Measurements from ENCODE around the gene SPRED1. TPM values are rescaled to one million over a fixed set of nuclear protein-coding genes. Genes with fewer than 3 reads are reported as not detected.

Gene SPRED1
- total RNA-seq, 1 donor from 2014 or later = 77.4 TPM

GRCh38 chr15:38285456-38285855 lies 32.8 kb downstream of the SPRED1 start:
- DNase-seq = no peak

DNA sequence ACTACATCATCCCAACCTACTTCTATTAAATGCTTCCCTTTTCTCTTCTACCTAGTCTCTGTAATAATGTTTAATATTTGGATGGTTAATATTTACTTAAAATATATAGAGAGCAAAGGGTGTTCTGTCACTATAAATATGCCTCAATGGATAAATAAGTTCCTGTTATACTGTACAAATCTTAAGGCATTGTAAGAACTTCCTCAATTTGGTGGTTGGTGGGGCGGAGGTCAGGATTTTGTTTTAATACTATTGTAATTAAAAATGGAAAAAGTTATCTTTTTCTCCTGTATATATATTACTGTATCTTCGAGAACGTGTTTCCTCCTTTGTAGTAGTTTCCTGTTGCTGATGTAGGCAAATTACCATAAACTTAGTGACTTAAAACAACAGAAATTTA lies 41.5 kb downstream of the SPRED1 start:
- DNase-seq = no peak

DNA sequence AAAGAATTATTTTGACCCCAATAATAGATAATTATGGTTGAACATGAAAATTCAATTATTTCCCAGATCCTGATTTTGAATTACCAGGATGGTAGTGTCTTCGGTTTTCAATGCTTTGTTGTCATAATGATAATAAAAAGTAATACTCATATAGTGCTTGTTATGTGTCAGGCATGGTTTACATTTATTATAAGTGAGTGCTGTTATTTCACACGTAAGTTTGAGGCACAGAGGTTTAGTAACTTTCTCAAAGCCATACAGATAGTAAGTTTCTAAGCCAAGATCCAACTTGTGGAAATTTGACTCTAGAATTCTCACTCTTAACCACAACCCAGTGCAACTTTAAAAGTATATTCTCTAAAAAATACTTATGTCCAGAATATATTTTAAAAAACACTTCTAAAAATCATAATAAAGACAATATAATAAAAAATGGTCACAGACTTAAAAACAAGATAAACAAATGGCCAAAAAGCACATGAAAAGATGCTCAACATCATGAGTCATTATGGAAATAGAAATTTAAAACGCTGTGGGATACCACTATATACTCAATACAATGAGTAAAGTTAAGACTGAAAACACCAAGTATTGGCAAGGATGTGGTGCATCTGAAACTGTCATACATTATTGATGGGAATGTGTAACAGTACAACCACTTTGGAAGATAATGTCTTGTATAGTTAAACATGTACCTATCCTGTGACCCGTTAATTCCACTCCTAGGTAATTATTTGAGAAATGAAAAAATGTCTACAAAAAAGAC lies 45.2 kb downstream of the SPRED1 start:
- DNase-seq = no peak

DNA sequence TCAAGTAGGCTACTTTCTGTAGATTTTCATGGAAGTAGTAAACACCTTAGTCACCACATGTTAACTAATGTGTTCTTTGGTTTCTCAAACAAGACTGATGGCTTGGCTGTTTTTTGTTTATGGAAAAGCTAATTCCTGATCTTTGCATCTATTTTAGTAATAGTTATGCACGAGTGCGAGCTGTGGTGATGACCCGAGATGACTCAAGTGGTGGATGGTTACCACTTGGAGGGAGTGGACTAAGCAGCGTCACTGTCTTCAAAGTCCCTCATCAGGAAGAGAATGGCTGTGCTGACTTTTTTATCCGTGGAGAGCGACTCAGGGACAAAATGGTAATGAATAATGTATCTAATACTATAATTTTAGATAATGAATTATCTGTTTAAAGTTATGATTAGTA lies 46.6 kb downstream of the SPRED1 start:
- DNase-seq = no peak

DNA sequence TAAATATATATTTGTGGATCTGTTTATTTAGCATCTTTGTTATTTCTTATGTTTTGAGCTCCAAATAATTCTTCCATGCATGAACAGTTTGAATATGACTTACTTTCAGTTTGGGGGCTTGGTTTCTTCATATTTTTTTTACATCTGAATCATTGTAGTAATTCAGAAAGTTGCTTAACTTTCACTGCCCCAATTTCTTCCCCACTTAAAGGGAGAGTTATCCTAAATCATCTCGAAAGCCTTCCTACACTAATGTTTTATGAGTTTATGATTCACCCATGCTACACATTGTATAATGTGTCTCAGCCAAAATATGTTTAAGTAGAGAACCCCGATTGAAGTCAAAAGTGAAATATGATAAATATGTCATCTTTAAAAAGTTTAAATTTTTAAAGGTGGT lies 47.8 kb downstream of the SPRED1 start:
- DNase-seq = no peak

GRCh38 chr15:38304481-38304880 lies 51.8 kb downstream of the SPRED1 start:
- no peak for DNase-seq

DNA sequence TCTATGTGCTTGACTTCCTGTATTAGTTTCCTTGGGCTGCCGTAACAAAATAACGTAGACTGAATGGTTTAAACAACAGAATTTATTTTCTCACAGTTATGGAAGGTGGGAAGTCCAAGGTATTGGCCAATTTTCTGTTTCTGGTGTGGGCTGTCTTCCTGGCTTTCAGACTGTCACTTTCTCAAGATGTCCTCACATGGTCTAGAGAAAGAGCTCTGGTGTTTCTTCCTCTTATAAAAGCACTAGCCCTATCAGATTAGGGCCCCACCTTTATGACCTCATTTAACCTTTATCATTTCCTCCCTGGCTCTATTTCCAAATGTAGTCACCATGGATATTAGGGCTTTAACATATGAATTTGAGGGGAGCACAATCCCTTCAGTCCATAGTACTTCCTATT lies 54.6 kb downstream of the SPRED1 start:
- DNase-seq = no peak

DNA sequence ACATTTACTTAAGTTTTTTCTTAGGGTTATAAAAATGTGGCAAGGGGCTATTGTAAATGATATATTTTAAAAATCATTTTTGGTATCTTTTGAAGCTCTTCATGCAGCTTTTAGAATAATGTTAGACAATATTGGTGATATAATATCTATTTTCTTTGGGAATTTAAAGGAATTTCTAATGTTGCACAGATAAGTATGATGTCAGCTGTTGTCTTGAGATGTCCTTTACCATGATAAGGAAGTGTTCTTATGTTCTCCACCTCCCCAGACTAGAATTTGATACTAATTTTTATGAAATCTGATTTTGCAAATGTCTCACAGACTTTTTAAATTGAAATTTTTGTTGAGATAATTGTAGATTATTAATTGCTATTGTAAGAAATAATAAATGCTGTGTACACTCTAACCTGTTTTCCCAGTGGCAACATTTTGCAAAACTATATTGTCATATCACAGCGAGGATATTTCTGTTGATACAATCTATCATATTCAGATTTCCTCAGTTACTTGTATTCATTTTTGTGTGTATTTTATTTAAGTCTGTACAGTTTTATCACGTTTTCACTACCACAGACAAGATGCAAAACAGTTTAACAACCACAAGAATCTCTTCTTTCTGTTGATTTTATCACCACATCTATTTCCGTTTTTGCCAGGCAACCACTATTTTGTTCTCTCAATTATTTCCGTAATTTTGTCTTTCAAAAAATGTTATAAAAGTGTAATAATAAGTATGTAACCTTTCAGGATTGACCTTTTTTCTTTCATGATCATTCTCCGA lies 55.4 kb downstream of the SPRED1 start:
- no peak for DNase-seq

DNA sequence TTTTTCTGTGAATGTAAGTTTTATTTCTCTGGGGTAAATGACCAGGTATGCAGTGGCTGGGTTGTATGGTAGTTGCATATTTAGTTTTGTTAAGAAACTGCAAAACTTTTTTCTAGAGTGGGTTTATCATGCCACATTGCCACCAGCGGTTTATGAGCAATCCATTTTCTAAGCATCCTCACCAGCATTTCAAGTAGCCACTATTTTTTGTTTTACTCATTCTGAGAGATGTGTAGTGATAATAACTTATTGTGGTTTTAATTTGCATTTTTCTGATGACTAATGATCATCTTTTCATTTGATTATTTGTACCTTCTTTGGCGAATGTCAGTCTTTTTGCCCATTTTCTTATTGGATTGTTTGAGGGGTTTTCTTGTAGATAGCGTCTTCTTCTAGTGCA lies 56.2 kb downstream of the SPRED1 start:
- DNase-seq = no peak

DNA sequence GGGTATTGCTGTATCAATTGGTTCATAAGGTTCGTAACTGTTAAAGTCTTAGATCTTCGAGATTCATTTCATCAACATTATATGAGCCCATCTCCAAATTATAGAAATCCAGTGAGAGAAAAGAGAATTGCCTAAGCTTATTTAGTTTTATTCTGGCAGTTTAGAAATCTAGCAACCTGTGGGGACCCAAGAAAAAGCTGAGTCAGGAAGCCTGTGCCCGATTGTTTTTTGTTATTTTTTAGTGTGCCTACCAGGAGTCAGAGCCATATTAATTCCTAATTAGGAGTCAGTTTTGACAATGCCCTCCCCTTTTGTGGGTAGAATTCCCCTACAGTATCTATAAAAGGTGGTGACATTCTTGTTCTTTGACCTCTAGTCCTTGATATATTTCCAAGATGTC lies 59.6 kb downstream of the SPRED1 start:
- DNase-seq = no peak

DNA sequence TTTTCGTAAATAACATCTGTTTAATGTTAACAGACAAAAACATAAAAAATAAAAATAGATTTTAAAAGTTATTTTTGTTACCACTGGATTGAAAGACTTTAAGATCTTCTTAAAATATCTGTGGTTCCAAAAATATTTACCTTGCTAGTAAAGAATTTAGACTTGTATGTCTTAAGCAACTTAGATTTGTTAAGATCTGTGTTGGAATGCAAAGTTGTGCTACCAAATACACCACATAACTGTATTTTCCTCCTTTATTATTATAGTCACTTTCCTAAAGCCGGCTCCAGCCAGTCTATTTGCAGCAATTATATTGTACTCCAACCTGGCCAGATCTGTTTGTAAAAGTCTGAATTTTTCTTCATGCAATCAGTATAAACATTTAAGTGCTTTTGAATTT lies 63.7 kb downstream of the SPRED1 start:
- no peak for DNase-seq

DNA sequence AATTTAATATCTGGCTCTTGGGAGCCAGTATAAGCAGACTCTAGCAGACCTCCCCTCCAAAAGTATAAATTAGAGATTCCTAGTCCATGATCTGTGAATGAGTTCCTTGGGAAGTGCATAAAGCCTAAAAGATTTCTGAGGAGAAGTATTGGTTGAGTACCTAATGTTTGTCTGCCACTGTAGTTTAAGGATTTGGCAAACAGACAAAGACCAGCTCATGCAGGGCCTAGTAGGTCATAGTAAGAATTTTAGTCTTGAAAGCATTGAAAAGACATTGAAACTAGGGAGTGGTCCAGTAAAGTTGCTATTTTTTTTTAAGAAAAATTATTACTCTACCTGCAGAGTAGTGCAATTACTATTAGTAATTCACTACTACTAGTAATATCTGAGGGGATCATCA lies 67.5 kb downstream of the SPRED1 start:
- no peak for DNase-seq

DNA sequence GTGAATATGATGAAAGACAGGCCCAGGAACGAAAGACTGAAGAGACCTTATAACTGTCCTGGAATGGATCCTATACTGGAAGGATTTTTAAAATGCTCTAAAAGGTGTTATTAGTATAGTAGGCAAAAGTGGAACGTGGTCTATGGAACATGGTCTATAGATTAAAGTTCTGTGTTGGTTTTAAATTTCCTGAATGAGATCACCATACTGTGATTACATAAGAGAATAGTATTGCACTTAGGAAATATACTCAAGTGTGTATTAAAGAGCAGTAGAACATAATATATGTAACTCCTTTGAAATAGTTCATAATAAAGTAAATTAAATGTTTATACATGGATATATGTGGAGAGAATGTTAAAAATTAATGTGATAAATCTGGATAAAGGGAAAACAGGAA lies 68.2 kb downstream of the SPRED1 start:
- no peak for DNase-seq

- no peak for DNase-seq
Observed at GRCh38 chr15:38323895-38324294, 71.3 kb downstream of the SPRED1 start.

DNA sequence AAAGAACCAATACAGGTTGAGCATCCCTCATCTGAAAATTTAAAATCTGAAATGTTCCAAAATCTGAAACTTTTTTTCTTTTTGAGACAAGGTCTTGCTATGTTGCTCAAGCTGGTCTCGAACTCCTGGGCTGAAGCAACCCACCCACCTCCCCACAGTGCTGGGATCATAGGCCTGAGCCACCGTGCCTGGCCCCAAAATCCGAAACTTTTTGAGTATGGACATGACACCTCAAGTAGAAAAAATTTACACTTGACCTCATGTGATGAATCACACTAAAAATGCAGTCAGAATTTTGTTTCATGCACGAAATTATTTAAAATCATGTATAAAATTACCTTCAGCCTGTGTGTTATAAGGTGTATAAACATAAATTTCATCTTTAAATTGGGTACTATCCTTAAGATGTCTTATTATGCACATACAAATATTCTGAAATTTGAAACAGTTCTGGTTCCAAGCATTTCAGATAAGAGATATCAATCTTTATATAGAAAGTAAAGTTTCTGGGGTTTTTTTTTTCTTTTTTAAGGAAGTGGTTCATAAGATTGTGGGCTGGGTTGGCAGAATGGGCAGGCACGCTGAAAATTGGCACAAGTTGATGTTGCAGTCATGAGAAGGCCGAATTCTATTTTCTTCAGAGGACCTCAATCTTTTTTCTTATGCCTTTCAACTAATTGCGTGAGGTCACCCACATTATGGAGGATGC lies 72.5 kb downstream of the SPRED1 start:
- DNase-seq = no peak

DNA sequence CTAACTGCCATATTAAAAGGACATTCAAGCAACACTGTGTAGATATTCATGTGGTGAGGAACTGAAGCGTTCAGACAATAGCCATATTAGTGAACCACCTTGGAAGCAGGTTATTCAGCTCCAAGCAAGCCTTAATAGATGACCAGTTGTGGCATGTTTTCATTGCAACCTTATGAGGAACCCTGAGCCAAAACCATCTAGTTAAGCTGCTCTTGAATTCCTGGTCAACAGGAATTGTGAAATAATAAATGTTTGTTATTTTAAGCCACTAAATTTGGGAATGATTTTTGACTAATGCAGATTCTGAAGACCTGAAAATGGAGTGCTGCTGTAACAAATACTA lies 73.0 kb downstream of the SPRED1 start:
- no peak for DNase-seq

DNA sequence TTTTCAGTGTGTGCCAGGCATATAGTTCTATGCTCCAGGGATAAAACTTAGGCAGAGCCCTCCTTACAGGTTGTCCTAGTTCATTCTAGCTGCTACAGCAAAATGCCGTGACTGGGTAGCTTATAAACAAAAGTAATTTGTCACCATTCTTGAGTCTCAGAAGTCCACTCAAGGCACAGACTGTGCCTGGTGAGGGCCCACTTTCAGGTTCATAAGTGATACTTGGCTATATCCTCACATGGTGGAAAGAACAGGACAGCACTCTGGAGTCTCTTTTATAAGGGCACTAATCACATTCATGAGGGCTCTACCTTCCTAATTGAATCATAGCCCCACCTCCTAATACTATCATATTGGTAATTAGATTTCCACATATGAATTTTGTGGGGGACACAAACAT lies 80.1 kb downstream of the SPRED1 start:
- no peak for DNase-seq

DNA sequence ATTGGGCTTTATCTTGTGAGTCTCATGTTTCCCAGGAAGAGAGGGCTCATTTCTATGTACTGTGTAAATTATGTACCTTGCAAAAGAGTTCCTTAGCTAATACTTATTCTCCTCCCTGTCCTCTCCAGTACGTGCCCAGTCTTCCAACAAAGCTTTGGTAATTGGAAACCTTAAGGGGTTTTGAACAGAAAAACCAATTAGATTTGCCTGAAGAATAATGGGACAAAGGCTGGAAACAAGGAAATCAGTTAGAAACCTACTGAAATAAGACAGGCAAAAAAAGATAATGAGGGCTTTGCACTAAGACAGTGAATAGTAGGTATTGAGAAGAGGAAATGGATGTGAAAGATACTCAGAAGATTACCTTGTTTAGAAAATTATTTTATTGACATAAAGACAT lies 82.5 kb downstream of the SPRED1 start:
- no peak for DNase-seq

- no peak for DNase-seq
Observed at GRCh38 chr15:38344351-38344750, 91.7 kb downstream of the SPRED1 start.

DNA sequence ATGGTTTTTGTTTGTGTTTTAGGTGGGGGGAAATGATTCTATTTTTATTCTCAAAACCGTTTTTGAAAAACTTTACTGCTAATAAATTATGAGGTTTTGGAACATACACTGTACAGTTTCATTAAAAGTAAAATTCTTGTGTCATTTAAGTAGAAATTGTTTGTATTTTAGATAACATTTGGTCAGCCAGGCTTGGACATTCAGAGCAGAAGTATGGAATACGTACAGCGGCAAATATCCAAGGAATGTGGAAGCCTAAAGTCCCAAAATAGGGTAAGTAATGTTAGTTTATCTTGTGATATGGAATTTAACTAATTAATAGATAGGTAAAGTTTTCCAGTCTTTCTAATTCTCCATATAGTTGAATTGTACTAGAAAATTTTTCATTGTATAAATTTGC lies 96.6 kb downstream of the SPRED1 start:
- DNase-seq = no peak

DNA sequence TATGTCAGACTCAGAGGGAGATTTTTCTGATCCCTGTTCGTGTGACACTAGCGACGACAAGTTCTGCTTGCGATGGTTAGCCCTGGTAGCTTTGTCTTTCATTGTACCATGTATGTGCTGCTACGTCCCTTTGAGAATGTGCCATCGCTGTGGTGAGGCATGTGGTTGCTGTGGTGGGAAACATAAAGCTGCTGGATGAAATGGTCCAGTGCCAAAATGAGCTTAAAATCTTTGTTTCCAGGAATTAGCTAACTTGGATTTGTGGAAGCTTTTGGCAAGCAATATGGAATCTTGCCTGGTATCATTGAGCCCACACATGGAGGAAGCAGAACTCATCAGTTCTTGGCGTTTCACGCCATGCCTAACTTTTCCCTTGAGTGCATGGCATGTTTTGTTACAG lies 98.8 kb downstream of the SPRED1 start:
- no peak for DNase-seq

DNA sequence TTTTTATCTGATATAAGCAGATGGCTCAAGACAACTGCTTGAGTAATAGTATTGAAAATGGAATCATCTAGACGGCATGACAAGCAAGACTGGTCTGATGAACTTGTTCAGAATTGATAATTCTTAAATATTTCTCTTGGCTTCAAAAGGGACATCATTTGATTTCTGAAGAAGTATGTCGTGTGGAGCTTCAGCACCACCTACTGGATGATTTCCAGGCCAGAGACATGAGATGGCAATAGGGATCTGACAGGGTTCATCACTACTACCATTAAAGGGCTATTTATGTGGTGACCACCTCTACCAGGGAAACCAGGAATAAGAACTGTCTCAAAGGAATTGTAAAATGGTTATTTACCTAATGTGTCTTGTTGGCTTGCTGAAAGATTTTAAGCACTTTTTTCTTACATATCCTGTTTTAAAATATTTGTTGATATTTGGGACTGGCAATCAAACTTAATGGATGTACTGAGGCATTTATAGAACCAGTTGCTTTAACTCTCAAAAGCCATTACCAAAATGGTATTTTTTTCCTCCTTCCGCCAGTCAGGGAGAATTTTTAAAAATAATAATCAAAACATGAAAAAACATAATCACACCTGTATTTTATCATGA lies 101.8 kb downstream of the SPRED1 start:
- peak; percentile 31 for DNase-seq

DNA sequence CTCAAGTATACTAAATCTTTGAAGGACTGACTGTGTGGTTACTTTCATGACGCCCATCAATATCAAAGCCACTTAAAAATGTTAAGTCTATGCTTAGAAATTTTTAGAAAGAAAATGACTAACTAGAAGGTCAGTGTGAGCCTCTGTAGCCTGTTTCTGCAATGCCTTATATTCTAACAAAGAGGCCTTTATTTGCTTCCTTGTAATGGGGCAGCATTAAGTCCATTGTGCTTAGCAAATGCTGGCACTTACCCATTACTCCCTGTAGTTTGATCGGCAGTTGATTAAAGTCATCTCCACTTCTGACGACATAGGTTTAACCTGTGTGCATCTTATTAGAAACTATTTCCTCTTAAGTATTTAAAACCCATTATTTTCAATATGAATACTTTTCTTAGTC lies 109.7 kb downstream of the SPRED1 start:
- no peak for DNase-seq

All from occipital lobe (tissue), 2 donors.